Measurements from ENCODE around the gene VSIR.

Gene VSIR

DNA sequence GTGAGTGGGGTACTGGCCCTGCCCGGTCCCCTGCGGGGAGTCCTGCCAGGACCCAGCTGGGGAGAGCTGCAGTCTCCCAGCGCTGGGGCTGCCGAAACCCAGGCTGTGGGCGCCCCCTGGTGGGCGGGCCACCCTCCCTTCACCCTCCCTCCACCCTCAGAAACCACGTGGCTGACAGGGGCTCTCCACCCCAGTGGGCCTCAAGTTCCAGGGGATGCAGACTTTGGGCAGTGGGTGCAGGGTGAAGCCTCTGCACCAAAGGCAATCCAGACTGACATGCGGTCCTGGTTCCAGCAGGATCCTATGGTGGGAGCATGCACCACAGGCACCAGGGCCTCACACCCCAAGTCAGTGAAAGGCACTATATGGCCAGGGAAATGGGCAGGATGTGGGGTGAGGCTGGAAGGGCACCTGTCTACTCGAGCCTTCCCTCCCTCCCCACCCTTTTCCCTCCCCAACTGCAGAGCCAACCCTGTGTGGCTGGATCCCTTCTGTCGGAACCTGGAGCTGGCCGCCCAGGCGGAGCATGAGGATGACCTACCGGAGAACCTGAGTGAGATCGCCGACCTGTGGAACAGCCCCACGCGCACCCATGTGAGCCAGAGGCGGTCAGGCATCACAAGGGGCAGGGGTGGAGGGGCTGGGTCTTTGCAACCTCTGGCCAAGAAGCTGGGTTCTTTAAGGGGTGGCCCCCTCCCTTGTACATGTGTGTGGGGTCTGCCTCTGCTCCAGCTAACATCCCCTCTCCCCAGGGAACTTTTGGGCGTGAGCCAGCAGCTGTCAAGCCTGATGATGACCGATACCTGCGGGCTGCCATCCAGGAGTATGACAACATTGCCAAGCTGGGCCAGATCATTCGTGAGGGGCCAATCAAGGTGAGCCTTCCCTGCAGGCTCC lies 38.9 kb upstream of the VSIR start:
- no peak overlapping the region for H3K4me3 ChIP-seq (ENCODE audit: low read depth, low read length)
- peak; percentile 26 for DNase-seq (ENCODE audit: low read depth, low spot score)
- TF ChIP-seq, protein P1, sequence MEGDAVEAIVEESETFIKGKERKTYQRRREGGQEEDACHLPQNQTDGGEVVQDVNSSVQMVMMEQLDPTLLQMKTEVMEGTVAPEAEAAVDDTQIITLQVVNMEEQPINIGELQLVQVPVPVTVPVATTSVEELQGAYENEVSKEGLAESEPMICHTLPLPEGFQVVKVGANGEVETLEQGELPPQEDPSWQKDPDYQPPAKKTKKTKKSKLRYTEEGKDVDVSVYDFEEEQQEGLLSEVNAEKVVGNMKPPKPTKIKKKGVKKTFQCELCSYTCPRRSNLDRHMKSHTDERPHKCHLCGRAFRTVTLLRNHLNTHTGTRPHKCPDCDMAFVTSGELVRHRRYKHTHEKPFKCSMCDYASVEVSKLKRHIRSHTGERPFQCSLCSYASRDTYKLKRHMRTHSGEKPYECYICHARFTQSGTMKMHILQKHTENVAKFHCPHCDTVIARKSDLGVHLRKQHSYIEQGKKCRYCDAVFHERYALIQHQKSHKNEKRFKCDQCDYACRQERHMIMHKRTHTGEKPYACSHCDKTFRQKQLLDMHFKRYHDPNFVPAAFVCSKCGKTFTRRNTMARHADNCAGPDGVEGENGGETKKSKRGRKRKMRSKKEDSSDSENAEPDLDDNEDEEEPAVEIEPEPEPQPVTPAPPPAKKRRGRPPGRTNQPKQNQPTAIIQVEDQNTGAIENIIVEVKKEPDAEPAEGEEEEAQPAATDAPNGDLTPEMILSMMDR (IDR thresholded peaks at IDR 0.05; ENCODE audit: low read depth, low read length) = peak; percentile 87
- in situ Hi-C loops (cut with HindIII; ENCODE audit: low sequenced_read_pairs) = no loop called here

DNA sequence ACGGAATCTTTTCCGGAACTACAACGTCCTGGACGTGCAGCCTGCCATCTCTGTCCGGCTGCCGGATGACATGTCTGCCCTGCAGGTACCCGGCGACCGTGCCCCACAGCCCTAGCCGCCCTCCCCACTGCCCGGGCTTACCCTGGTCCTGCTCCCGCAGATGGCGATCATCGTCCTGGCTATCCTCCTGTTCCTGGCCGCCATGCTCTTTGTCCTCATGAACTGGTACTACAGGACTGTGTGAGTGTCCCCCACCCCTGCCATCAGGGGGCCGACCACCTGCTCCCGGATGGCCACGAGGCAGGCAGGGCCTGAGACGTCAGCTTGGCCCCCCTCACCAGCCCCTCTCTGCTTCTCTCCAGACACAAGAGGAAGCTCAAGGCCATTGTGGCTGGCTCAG lies 38.0 kb upstream of the VSIR start:
- no peak overlapping the region for H3K4me3 ChIP-seq (ENCODE audit: low read depth, low read length)
- TF ChIP-seq, protein P1 (IDR thresholded peaks at IDR 0.05; ENCODE audit: low read depth, low read length) = no peak
- in situ Hi-C loops (cut with HindIII; ENCODE audit: low sequenced_read_pairs) = no loop called here
- DNase-seq (ENCODE audit: low read depth, low spot score) = no peak

DNA sequence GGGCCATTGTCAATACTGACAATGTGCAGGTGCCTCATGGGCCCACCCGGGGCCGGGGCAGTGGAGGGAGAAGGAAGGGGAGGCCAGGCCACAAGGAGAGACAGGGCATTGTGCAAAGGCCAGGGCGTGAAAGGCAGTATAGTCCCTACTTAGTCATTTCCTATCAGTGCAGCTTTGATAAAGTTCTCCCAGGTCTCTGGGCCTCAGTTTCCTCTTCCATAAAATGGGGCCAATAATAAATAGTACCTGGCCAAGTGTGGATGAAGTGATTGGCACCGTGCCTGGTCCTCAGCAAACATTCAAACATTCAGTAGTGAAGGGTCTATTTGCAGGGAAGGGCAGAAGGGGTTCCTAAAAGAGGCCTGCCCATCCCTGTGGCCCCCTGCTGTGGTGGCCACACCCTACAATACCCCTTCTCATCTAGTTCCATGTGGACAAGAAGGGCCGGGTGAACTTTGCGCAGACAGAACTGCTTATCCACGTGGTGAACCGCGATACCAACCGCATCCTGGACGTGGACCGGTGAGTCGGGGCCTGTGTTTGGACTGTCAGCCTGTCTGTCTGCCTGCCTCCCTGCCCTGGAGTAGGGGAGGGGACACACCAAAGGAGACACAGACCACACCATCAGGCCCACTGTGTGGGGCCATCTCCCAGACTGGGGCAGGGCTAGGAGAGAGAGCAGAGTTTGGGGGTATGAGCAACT lies 36.9 kb upstream of the VSIR start:
- TF ChIP-seq, protein P1 (IDR thresholded peaks at IDR 0.05; ENCODE audit: low read depth, low read length) = no peak
- DNase-seq (ENCODE audit: low read depth, low spot score) = no peak
- H3K4me3 ChIP-seq (ENCODE audit: low read depth, low read length) = no peak overlapping the region
- in situ Hi-C loops (cut with HindIII; ENCODE audit: low sequenced_read_pairs) = no loop called here

DNA sequence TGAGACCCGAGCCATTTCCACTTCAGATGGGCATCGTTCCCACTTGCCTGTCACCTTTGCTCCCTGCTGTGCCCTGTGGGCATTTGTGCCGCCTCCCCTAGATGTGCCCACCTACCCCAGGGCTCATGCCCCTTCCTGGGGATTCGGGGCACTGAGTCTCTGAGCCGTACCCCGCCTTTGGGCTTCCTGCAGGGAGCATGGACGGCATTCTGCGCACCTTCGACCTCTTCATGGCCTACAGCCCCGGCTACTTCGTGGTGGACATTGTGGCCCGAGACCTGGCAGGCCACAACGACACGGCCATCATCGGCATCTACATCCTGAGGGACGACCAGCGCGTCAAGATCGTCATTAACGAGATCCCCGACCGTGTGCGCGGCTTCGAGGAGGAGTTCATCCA lies 36.3 kb upstream of the VSIR start:
- TF ChIP-seq, protein P1 (IDR thresholded peaks at IDR 0.05; ENCODE audit: low read depth, low read length) = no peak
- no peak for DNase-seq (ENCODE audit: low read depth, low spot score)
- in situ Hi-C loops (cut with HindIII; ENCODE audit: low sequenced_read_pairs) = no loop called here
- H3K4me3 ChIP-seq (ENCODE audit: low read depth, low read length) = no peak overlapping the region

DNA sequence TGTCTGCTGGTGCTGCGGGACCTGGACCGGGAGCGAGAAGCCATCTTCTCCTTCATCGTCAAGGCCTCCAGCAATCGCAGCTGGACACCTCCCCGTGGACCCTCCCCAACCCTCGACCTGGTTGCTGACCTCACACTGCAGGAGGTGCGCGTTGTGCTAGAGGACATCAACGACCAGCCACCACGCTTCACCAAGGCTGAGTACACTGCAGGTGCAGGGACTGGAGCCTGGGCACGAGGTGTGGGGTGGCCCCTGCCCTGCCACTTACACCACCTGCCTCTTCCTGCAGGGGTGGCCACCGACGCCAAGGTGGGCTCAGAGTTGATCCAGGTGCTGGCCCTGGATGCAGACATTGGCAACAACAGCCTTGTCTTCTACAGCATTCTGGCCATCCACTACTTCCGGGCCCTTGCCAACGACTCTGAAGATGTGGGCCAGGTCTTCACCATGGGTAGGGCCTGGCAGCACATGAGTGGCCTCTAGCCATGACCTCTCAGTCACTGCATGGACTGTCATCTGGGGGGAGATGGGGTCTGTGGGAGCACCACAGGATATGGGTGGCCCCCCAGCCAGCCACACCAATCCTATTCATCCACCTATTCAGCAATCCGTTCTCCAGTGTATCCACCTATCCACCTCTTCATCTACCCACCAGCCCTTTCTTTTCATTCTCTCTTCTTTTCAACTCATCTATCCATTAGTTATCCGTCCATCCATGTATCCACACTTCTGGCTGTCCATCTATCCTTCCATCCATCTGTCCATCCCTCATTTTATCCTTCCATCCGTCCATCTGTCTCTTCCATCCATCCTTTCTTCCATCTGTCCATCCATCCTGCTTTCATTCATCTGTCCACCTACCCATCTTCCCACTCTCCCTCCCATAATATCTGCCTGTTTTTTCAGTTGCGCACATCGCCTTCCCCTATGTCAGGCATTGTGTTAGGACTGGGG lies 34.5 kb upstream of the VSIR start:
- TF ChIP-seq, protein P1 (IDR thresholded peaks at IDR 0.05; ENCODE audit: low read depth, low read length) = no peak
- DNase-seq (ENCODE audit: low read depth, low spot score) = no peak
- in situ Hi-C loops (cut with HindIII; ENCODE audit: low sequenced_read_pairs) = no loop called here
- no peak overlapping the region for H3K4me3 ChIP-seq (ENCODE audit: low read depth, low read length)

Data from astrocyte of the spinal cord (primary cell).